Measurements from ENCODE around the gene GMPR.

Gene GMPR

GRCh38 chr6:16302721-16303552 is 64.5 kb downstream of the GMPR start:
- no peak for DNase-seq (ENCODE audit: low read depth)

- no peak for DNase-seq (ENCODE audit: low read depth)
Observed at GRCh38 chr6:16305246-16305725, 66.9 kb downstream of the GMPR start.

- no peak for DNase-seq (ENCODE audit: low read depth)
Observed at GRCh38 chr6:16305788-16306187, 67.4 kb downstream of the GMPR start.

GRCh38 chr6:16306334-16306733 is 67.9 kb downstream of the GMPR start:
- DNase-seq (ENCODE audit: low read depth): no peak

GRCh38 chr6:16311763-16312162 is 73.4 kb downstream of the GMPR start:
- no peak for DNase-seq (ENCODE audit: low read depth)

- no peak for DNase-seq (ENCODE audit: low read depth)
Observed at GRCh38 chr6:16313732-16314131, 75.3 kb downstream of the GMPR start.

- DNase-seq (ENCODE audit: low read depth): no peak
Observed at GRCh38 chr6:16314296-16314695, 75.9 kb downstream of the GMPR start.

GRCh38 chr6:16316741-16317251 is 78.4 kb downstream of the GMPR start:
- DNase-seq (ENCODE audit: low read depth): no peak

GRCh38 chr6:16318538-16318937 is 80.2 kb downstream of the GMPR start:
- DNase-seq (ENCODE audit: low read depth): peak; percentile 31

- DNase-seq (ENCODE audit: low read depth): no peak
Observed at GRCh38 chr6:16318953-16319720, 80.8 kb downstream of the GMPR start.

GRCh38 chr6:16319813-16320532 is 81.6 kb downstream of the GMPR start:
- DNase-seq (ENCODE audit: low read depth): peak; percentile 63

- DNase-seq (ENCODE audit: low read depth): no peak
Observed at GRCh38 chr6:16320533-16321340, 82.3 kb downstream of the GMPR start.

GRCh38 chr6:16321341-16321710 is 82.9 kb downstream of the GMPR start:
- DNase-seq (ENCODE audit: low read depth): no peak

GRCh38 chr6:16321826-16322225 is 83.4 kb downstream of the GMPR start:
- no peak for DNase-seq (ENCODE audit: low read depth)

- DNase-seq (ENCODE audit: low read depth): peak; percentile 71
Observed at GRCh38 chr6:16322666-16323312, 84.4 kb downstream of the GMPR start.

GRCh38 chr6:16324184-16324583 is 85.8 kb downstream of the GMPR start:
- no peak for DNase-seq (ENCODE audit: low read depth)

GRCh38 chr6:16324606-16325225 is 86.3 kb downstream of the GMPR start:
- DNase-seq (ENCODE audit: low read depth): no peak

GRCh38 chr6:16326531-16326930 is 88.1 kb downstream of the GMPR start:
- no peak for DNase-seq (ENCODE audit: low read depth)

- DNase-seq (ENCODE audit: low read depth): no peak
Observed at GRCh38 chr6:16326971-16327776, 88.8 kb downstream of the GMPR start.

All from activated T-cell treated with anti-CD3 and anti-CD28 coated beads for 24 hours (primary cell).